IMR-90 (cell line): ENCODE results near the gene CELSR1. TPM values are rescaled to one million over a fixed set of nuclear protein-coding genes. Genes with fewer than 3 reads are reported as not detected.

Experiments
- ATAC-seq: fragments of 200-7000 bp; cut with Tn5 transposase; 2 replicates; pipeline ENCODE4 v1.9.1; 2020; ENCODE audit warnings: low read depth, mild to moderate bottlenecking, moderate library complexity
- BruUV-seq: library from RNA; stranded (reverse); fragments of 400-500 nt; replicated peaks from 2 replicates; lab custom pipeline; 2021; lab: Mats Ljungman, UMichigan
- CTCF ChIA-PET: fragments of 300-600 bp; formaldehyde crosslinking; extraction: SDS; loops from one replicate; lab custom pipeline; 2021; ENCODE audit warnings: antibody characterized with exemption; lab: Yijun Ruan, JAX
- POLR2A ChIA-PET: fragments of 300-600 bp; sonication (Branson Sonifier 250); formaldehyde crosslinking; loops from one replicate; lab custom pipeline; 2022; ENCODE audit warnings: antibody characterized with exemption; ENCODE audit not compliant: unreplicated experiment; lab: Charles Lee
- DNase-seq: peaks from one replicate; pipeline ENCODE4 v3.0.0; 2013
- H2AFZ ChIP-seq: replicated peaks from 2 replicates; pipeline ENCODE3; 2013; ENCODE audit warnings: low read length, mild to moderate bottlenecking; ENCODE audit not compliant: poor library complexity
- H2AK5ac ChIP-seq: 2 replicates; pipeline ENCODE4 v1.6.1; 2013; ENCODE audit warnings: low read depth, low read length, inconsistent platforms
- H2AK9ac ChIP-seq: replicated peaks from 2 replicates; pipeline ENCODE3; 2013; ENCODE audit warnings: mild to moderate bottlenecking, low read depth, low read length, moderate library complexity; ENCODE audit not compliant: poor library complexity
- H2BK120ac ChIP-seq: 2 replicates; pipeline ENCODE4 v1.6.1; 2013; ENCODE audit warnings: low read depth, low read length, inconsistent platforms
- H2BK15ac ChIP-seq: 3 replicates; pipeline ENCODE4 v1.6.1; 2013; ENCODE audit warnings: low read depth, low read length, inconsistent platforms
- H2BK20ac ChIP-seq: 2 replicates; pipeline ENCODE4 v1.6.1; 2013; ENCODE audit warnings: low read depth, mild to moderate bottlenecking, inconsistent platforms, low read length, moderate library complexity
- H2BK5ac ChIP-seq: 2 replicates; pipeline ENCODE4 v1.6.1; 2013; ENCODE audit warnings: mild to moderate bottlenecking, low read depth, low read length, inconsistent platforms; ENCODE audit not compliant: poor library complexity, severe bottlenecking
- H3K14ac ChIP-seq: replicated peaks from 2 replicates; pipeline ENCODE4 v1.6.1; 2013; ENCODE audit warnings: low read depth, low read length, inconsistent platforms
- H3K18ac ChIP-seq: 2 replicates; pipeline ENCODE4 v1.6.1; 2013; ENCODE audit warnings: low read depth, low read length, control low read depth
- H3K23ac ChIP-seq: 2 replicates; pipeline ENCODE4 v1.6.1; 2013; ENCODE audit warnings: low read depth, low read length, inconsistent platforms
- H3K27ac ChIP-seq: 2 replicates; pipeline ENCODE4 v1.5.1; 2013; ENCODE audit warnings: mild to moderate bottlenecking, control low read depth, low read length; ENCODE audit not compliant: insufficient read depth
- H3K27me3 ChIP-seq: 2 replicates; pipeline ENCODE4 v1.6.1; 2013; ENCODE audit warnings: low read length; ENCODE audit not compliant: control insufficient read depth, insufficient read depth
- H3K36me3 ChIP-seq: 2 replicates; pipeline ENCODE4 v1.6.1; 2013; ENCODE audit warnings: low read length, mixed read lengths; ENCODE audit not compliant: control insufficient read depth, insufficient read depth
- H3K4ac ChIP-seq: 2 replicates; pipeline ENCODE4 v1.6.1; 2013; ENCODE audit warnings: low read depth, low read length, inconsistent platforms
- H3K4me1 ChIP-seq: 2 replicates; pipeline ENCODE4 v1.6.1; 2013; ENCODE audit warnings: low read length, mixed read lengths; ENCODE audit not compliant: control insufficient read depth, insufficient read depth
- H3K4me2 ChIP-seq: 2 replicates; pipeline ENCODE4 v1.6.1; 2013; ENCODE audit warnings: low read depth, mild to moderate bottlenecking, control low read depth, low read length, moderate library complexity
- H3K4me3 ChIP-seq: 2 replicates; pipeline ENCODE4 v1.5.1; 2013; ENCODE audit warnings: low read depth, mild to moderate bottlenecking, control low read depth, low read length, moderate library complexity; ENCODE audit not compliant: insufficient read depth
- H3K56ac ChIP-seq: 2 replicates; pipeline ENCODE4 v1.6.1; 2013; ENCODE audit warnings: low read length, inconsistent platforms; ENCODE audit not compliant: insufficient read depth; ENCODE audit errors: extremely low read depth
- H3K79me1 ChIP-seq, 2 experiments: 2 replicates each; pipeline ENCODE4 v1.6.1; 2013; ENCODE audit warnings: low read length in 2 of 2, inconsistent platforms in 1 of 2, low read depth in 1 of 2
- H3K9ac ChIP-seq: 2 replicates; pipeline ENCODE4 v1.6.1; 2013; ENCODE audit warnings: low read depth, low read length, control low read depth
- H3K9me1 ChIP-seq: 2 replicates; pipeline ENCODE4 v1.6.1; 2013; ENCODE audit warnings: low read length, inconsistent platforms; ENCODE audit not compliant: insufficient read depth
- H3K9me3 ChIP-seq: 2 replicates; pipeline ENCODE4 v1.6.1; 2013; ENCODE audit warnings: low read length; ENCODE audit not compliant: control insufficient read depth, insufficient read depth
- H4K20me1 ChIP-seq: 2 replicates; pipeline ENCODE4 v1.6.1; 2013; ENCODE audit warnings: low read length, inconsistent platforms; ENCODE audit not compliant: insufficient read depth
- H4K5ac ChIP-seq: 2 replicates; pipeline ENCODE4 v1.6.1; 2013; ENCODE audit warnings: mild to moderate bottlenecking, low read depth, low read length, control low read depth
- H4K8ac ChIP-seq, 2 experiments: 2 replicates each; pipeline ENCODE4 v1.6.1; 2013; ENCODE audit warnings: low read depth in 2 of 2, low read length in 2 of 2, control low read depth in 1 of 2, inconsistent platforms in 1 of 2
- H4K91ac ChIP-seq: 2 replicates; pipeline ENCODE4 v1.6.1; 2013; ENCODE audit warnings: low read depth, low read length, inconsistent platforms; ENCODE audit not compliant: insufficient read depth
- CTCF ChIP-seq: conservative IDR thresholded peaks from 2 replicates; pipeline ENCODE4 v1.5.1; 2012; ENCODE audit warnings: mild to moderate bottlenecking, low read depth, low read length, improper control_type of control experiment
- NFE2L2 ChIP-seq: fragments of 150-350 bp; IDR thresholded peaks from 2 replicates; pipeline ENCODE4 v1.6.1; 2016; ENCODE audit warnings: low read depth, mild to moderate bottlenecking, low read length
- RCOR1 ChIP-seq: IDR thresholded peaks from 2 replicates; pipeline ENCODE4 v1.6.1; 2012; ENCODE audit warnings: mild to moderate bottlenecking, low read length, improper control_type of control experiment; ENCODE audit not compliant: insufficient replicate concordance
- RFX5 ChIP-seq: IDR thresholded peaks from 2 replicates; pipeline ENCODE4 v1.8.0; 2012; ENCODE audit warnings: low read depth, mild to moderate bottlenecking, low read length, moderate library complexity
- WGBS, 2 experiments: methylation state at CpG; one replicate each; pipeline versions ENCODE4 v1.1.5 to v1.1.7; 2013; ENCODE audit warnings: missing lambda C conversion rate in 2 of 2; ENCODE audit not compliant: insufficient read length in 1 of 2; ENCODE audit errors: extremely low coverage in 2 of 2; 5-methylcytosine and 5-hydroxymethylcytosine counted together
- dilution Hi-C: fragments of 300-500 bp; cut with HindIII; formaldehyde crosslinking; loops from one replicate; pipeline ENCODE4 v1.14.3; 2018; ENCODE audit warnings: low sequenced_read_pairs; ENCODE audit not compliant: unreplicated experiment
- in situ Hi-C: fragments of 300-500 bp; cut with MboI; formaldehyde crosslinking; loops from 3 replicates; pipeline ENCODE4 v1.14.3; 2019; ENCODE audit warnings: low sequenced_read_pairs, inconsistent platforms, mixed read lengths
- intact Hi-C: fragments of 100-400 bp; cut with micrococcal nuclease; formaldehyde crosslinking; loops from 2 replicates; pipeline ENCODE4 v1.10.0; 2022
- polyA plus RNA-seq, 3 experiments: library from polyadenylated mRNA; depleted of rRNA; stranded (reverse); fragments of >200 nt; gene quantifications; 2 replicates each; pipeline ENCODE4 v1.2.3, GENCODE V29; 2012; ENCODE audit warnings: low replicate concordance in 1 of 3
- total RNA-seq: library from RNA; depleted of rRNA; stranded (reverse); fragments of >200 nt; gene quantifications from 2 replicates; pipeline ENCODE4 v1.2.3, GENCODE V29; 2012

The CELSR1 gene
- total and polyA plus RNA-seq, 2 of the 4 experiments (the other 2 are of a cell fraction), result 0.36 to 0.82 TPM

DNA sequence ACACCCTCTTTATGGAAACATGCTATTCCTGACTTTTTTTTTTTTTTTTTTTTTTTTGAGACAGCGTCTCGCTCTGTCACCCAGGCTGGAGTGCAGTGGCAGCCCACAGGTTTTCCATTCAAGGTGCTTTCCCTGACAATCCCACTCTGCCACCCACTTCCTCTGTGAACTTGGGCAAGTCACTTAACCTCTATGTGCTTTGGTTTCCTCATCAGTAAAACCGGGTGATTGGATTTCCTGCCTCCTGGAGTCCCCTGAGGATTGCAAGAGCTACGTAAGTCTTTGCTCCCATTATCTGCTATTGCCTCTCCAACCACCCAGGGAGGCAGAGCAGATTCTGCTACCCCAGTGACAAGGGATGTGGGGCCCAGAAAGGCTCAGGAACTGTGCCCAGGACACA is 54.1 kb downstream of the CELSR1 start:
- POLR2A ChIA-PET, result no interaction called here
- CTCF ChIA-PET, result no interaction called here
- no peak overlapping the region for H2AFZ ChIP-seq
- H3K36me3 ChIP-seq, result no peaks in the 10 kb centered on the region
- no CpG with 5 or more reads among the region's 4 CpGs for WGBS, 2 experiments
- H3K18ac ChIP-seq, result no peak overlapping the region
- no peak overlapping the region for H4K91ac ChIP-seq
- no peak overlapping the region for H2AK5ac ChIP-seq
- H3K4me1 ChIP-seq, result peaks cover 3% of the 10 kb centered on the region; the same call in 1 of the 2 replicates
- H3K14ac ChIP-seq, result no peak overlapping the region
- no peak overlapping the region for H3K56ac ChIP-seq
- no peak overlapping the region for H2BK5ac ChIP-seq
- ATAC-seq, result no peak
- H3K4ac ChIP-seq, result no peak overlapping the region
- no peak overlapping the region for H2BK120ac ChIP-seq
- H3K4me2 ChIP-seq, result no peak overlapping the region
- dilution Hi-C loops, result no loop called here
- H3K27me3 ChIP-seq, result peaks cover 19% of the 10 kb centered on the region
- in situ Hi-C loops, result no loop called here
- H3K27ac ChIP-seq, result no peak overlapping the region
- no peak overlapping the region for H3K4me3 ChIP-seq
- H2AK9ac ChIP-seq, result no peak overlapping the region
- no peaks in the 10 kb centered on the region for H3K9me3 ChIP-seq
- DNase-seq, result no peak
- H4K20me1 ChIP-seq, result no peaks in the 10 kb centered on the region
- intact Hi-C loops, result no loop called here
- no peak overlapping the region for H3K9ac ChIP-seq
- no peak overlapping the region for H2BK20ac ChIP-seq
- no TSS peak for BruUV-seq
- H3K9me1 ChIP-seq, result no peaks in the 10 kb centered on the region
- H4K5ac ChIP-seq, result no peak overlapping the region
- TF ChIP-seq RFX5, result no peak
- no peak for TF ChIP-seq CTCF
- no peak for TF ChIP-seq NFE2L2
- TF ChIP-seq RCOR1, result no peak
- H3K23ac ChIP-seq, result no peak overlapping the region
- H4K8ac ChIP-seq, result no peak overlapping the region
- no peaks in the 10 kb centered on the region for H3K79me1 ChIP-seq
- no peak overlapping the region for H2BK15ac ChIP-seq
